CD1c-positive myeloid dendritic cell (primary cell): Measurements from ENCODE around the gene CHST14.

Source experiments
- DNase-seq: peaks from one replicate; pipeline ENCODE4 v3.0.0-alpha.2; 2016; ENCODE audit errors: extremely low spot score

The CHST14 gene

DNA sequence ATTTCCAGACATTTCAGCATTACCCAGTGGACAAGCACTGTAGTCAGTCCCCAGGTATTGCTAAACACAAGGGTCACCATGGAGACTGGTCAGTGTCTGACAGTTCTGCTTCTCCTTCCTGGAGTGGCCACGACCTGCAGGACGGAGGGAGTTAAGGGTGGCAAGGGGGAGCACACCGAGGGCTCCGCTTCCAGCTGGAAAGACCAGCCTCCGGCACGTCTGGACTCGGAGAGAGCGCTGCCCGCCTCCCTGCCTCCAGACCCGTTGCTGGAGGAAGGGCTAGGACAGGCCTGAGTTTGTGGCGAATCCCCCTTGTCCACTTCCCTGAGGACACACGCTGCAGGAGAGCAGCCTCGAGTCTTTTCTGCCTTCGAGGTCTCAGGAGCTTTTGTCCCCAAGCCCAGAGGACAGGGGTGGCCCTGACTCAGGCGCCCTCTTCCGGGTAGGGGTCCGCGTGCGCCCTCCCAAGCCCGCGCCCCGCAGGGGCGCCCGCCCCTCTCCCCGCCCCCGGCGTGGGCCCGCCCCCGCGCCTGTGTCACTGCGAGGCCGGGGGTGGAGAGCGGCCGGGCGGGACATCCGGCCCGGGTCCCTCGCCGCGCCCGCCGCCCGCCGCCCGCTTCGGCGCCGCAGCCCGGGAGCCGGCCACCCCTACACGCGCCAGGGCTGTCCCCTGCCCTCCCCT, at the start of gene CHST14:
CHST14 (plus strand) TSS at position 562 of the 682 bp plus-strand sequence. CDS start 230 bp downstream, outside the sequence.
- DNase-seq: peak; percentile 66

DNA sequence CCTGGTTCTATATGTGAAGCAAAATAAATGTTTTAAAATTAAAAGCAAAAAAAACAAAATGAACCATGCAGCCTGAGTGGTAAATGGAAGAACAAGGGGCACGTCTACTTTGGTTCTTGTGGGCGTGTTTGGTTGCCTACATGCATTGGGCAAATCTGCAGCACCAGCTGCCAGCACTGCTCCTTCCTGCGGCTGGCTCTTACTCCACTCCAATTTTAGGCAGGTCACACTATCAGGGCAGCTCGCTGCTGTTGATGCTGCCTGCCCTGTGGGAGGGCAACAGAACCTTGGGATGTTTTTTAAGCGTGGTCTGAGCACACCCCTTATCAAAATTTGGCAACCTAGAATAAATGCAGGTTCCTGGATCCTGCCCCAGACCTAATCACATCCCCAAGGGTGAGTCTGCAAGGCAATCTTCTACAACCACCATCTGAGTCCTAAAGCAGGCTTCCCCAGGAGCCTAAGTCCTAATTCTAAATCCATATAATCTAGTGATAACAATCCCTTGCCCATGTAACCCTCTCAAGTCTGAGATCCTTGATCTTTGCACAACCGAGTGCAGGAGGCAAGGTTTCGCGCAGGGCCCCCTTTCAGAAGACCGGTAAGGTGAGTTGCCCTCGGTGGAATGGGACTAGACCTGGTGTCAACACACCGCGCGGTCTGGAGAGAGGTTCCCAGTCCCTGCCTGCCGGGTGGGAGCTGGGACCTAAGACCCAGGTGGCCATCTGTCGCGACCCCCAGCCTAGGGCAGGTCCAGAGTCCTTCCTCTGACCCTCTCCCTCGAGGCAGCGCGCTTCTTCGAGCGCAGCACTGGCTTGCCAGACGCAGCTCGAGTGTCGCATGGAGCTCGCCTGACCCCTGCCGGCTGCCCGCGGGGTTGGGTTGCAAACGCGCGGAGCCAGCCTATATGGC, 49.3 kb upstream of the CHST14 start:
- peak; percentile 86 for DNase-seq

DNA sequence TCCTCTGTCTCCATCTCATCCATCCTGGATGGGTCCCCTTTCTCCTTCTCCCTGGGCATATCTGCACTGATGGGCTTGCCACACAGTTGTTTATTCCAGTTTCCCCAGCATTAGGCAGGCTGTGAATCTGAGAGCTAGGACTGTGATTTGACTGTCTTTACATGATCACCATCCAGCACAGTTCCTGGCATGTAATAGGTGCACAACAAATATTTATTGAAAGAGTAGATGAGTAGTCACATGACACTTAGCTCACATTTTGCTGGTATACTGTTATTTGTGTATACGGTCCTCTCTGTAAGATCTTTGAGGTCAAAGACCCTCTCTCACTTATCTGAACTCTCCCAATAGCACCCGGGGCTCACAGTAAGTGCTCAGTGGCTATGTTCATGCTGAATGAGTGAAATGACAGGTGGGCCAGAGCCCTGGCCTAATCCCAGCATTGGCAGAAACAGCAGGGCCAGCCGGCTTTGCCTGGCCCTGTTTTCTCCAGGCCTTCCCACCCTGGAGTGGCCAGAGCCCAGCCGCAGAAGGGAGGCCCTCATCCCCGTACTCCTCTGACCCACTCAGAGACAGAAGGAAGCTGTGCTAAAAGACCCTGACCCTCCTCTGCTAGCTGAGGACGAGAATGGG, 46.2 kb upstream of the CHST14 start:
- no peak for DNase-seq

GRCh38 chr15:40425681-40426080, 45.1 kb upstream of the CHST14 start:
- DNase-seq: no peak

DNA sequence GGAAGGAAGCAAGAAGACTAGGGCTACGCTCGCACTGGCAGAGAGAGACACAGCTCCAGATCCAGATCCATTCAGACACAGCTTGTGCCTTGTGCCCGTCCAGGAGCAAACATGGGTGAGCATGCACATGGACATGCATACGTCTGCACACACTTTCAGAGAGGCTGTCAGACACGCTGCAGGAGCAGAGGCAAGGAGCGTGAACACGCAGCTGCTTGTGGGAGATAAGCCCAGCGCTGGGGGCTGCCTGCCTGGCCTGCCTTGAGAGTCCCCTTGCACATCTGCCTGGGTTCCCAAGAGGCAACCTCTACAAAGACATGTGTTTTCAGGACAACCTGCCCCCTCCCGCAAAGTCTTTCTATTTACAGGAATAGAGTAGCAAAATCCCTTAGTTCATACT, 43.6 kb upstream of the CHST14 start:
- DNase-seq: no peak

GRCh38 chr15:40428185-40428584, 42.6 kb upstream of the CHST14 start:
- DNase-seq: no peak

DNA sequence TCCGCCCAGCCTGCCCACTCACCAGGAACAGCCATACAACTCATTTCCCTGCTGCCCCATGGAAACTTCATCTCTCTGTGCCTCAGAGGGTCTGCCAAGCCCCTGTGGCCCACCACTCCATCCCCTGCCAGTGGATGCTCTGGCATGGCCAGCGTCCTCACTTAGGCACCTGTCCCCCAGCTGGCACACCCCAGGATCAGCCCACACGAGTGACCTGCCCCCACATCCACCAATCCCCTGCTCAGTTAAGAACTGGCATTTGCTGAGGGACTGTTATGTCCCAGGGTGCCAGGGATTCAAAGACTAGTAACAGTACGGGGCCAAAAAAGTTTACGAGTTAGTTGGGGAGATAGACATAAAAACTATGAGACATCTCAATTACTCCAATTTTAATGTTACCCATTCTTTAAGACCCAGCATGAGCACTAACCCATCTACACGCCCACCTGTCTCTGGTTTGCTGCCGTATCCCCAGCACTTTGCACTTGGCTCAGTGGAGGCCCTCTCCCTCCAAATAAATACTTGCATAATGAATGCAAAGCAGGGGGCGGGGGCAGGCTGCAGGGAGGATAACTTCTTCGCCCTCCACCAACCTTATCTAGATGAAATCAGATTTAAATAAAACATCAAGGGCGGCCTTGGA, 41.6 kb upstream of the CHST14 start:
- no peak for DNase-seq

DNA sequence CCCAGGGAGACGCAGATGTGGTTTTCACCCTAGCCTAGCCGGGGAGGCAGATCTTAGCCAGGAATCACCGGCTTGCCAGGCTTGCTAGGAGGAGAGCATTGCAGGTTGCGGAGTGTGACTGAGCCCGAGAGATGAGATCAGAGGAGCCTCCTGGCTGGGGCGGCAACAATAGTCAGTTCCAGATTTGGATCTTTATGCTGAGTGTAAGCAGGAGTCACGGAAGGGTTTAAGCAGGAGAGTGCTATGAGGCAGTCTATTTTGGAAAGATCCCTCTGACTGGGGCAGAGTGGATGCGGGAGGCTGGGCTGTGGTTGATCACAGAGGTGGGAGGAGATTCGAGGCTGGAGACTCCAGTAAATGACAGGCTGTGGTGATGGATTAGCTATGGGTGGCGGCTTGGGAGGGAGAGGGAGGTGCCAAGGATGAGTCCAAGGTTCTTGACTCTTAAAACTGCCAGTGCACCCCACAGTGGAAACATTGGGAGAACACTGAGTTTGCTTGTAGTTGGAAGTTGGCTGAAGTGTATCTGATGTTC, 40.4 kb upstream of the CHST14 start:
- no peak for DNase-seq

GRCh38 chr15:40435023-40435709, 35.6 kb upstream of the CHST14 start:
- DNase-seq: no peak

DNA sequence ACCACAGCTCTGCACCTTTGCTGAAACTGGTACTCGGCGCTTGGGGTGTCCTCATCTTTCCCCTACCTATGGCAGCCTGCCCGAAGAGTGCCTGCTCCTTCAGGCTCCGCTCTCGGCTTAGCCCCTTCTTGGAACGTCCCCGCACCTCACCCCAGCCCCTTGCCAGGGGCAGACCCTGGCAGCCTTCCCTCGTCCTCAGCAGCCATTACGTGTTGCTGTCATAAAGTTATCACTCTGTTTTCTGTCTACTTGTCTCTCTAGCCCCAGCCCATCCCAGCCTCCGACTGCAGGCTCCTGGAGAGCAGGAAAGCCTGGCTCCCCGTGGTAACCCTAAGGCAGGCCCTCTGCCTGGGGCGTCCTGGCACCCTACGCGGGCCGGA, 35.1 kb upstream of the CHST14 start:
- DNase-seq: no peak

GRCh38 chr15:40436116-40436891, 34.5 kb upstream of the CHST14 start:
- no peak for DNase-seq

DNA sequence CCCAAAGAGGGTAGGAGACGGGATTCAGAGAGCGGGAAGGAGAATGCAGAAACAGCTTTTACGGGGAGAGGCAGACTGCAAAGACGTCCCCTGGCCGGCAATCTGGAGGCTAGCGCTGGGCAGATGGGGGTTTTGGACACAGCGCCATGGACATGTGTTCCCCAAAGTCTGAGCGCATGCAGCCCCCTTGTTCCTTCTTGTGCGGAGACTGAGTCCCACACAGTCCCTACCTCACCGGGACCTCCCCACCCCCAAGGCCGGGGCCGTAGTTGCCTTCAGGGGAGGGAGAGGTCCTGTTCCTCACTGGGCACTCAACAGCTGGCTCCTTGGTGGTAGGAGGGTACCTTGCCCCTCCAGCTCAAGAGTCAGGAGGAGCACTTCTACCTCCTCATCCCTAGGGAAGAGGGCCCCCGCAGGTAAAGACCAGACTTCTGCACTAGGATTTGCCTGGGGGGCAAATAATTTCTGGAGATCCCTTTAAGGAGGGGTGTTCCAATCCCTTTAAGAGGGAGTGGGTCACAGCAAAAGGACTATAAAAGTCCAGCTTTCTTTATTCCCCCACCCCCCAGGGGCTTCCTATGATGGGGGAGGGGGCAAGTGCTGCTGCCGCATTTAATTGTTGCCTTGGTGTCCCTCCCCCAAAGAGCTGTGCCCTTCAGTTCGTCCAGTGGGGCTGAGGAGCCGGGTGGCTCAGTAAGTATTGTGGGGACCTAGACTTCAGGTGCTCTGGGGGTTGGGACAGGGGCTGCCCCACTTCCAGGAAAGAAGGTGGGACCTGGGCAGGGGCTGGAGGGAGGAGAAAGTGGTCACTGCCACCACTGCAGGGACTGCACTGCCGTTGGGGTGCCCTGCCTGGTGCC, 33.7 kb upstream of the CHST14 start:
- DNase-seq: no peak

GRCh38 chr15:40437752-40438687, 32.8 kb upstream of the CHST14 start:
- DNase-seq: no peak

DNA sequence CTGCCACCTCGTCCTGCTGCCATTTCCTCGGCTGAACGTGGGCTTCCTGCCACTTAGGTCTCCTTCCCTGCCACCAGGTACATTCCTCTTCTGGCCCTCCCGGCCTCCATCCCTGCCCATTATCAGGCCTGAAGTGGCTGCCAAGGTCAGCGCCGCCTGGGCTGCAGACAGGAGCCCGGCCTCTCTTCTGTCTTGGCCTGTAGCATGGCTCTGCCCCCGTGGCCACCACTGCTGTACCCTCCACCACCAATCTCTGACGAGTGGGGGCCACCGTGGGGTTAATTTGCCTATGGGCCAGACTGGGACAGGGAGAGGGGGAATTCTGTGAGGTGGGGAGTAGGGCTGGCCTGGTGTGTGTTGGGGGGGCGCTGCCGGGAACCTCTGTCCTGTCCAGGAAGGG, 32.1 kb upstream of the CHST14 start:
- DNase-seq: no peak

GRCh38 chr15:40439461-40439959, 31.3 kb upstream of the CHST14 start:
- no peak for DNase-seq

DNA sequence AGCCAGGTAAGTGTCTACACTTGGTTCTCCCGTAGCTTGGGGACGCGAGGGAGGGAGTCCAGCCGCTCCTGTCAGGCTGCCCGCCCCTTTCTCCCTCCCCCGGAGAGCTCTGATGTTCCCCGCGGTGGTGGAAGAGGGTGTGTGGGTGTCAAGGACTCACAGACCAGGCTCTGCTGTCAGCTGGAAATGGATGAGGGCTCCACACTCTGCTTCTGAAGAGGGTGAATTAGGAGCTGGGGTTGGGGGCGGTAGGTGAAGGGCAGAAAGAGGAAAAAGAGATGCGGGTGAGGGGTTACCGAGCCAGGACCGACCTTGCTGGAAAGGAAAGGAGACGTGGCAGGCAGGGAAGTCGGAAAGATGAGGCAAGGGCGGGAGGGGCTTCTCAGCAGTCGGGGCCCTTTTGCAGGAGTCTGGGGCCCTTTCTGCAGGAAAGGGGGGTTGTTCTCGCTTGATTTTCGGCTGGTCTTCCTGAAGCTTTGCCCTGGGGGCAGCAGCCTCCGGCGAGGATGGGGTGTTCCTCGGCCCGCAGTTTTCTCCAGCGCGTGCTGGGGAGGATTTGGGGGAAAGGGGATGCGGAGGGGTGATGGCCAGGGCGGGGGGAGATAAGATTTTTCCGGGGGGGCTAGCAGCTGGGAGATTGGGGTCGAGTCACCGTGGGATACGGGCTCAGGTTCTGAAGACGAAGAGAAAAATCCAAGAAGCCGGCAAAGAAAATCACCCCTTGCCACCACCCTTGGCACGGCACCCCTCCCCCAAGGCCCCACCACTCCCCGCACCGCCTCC, 30.6 kb upstream of the CHST14 start:
- peak; percentile 78 for DNase-seq
